Kidney epithelial cell (primary cell): ENCODE measurements around the gene RBX1. TPM values are rescaled to one million over a fixed set of nuclear protein-coding genes. Genes with fewer than 3 reads are reported as not detected.
A peak's percentile ranks its signal among the peaks of the same experiment; 100 is the strongest.
"Not testable (repeated sequence)": the region's sequence is repeated elsewhere in the genome, so short reads cannot be mapped to it uniquely, and the experiment has no call there.

Source experiments
- DNase-seq: peaks from one replicate; pipeline ENCODE4 v3.0.0-alpha.2; 2010; ENCODE audit warnings: low read depth
- H3K27me3 ChIP-seq: 2 replicates; pipeline ENCODE4 v1.6.0; 2011; ENCODE audit warnings: low read length; ENCODE audit not compliant: control insufficient read depth, insufficient read depth
- H3K36me3 ChIP-seq: 2 replicates; pipeline ENCODE4 v1.5.1; 2011; ENCODE audit warnings: low read length; ENCODE audit not compliant: control insufficient read depth, insufficient read depth
- H3K4me3 ChIP-seq: 2 replicates; pipeline ENCODE4 v1.5.1; 2011; ENCODE audit warnings: low read depth, mild to moderate bottlenecking, control low read depth, low read length
- CTCF ChIP-seq: IDR thresholded peaks from 2 replicates; pipeline ENCODE4 v1.5.1; 2011; ENCODE audit warnings: mild to moderate bottlenecking, moderate library complexity, low read length, control low read depth, inconsistent platforms; ENCODE audit not compliant: insufficient read depth, poor library complexity, severe bottlenecking
- total RNA-seq: library from RNA; depleted of rRNA; stranded (reverse); fragments of >200 nt; gene quantifications from 2 replicates; pipeline ENCODE4 v1.2.3, GENCODE V29; 2015

RBX1 gene
- total RNA-seq, 1 donor from 2014 or later, result 51.0 TPM

GRCh38 chr22:41000941-41001721 is 50.0 kb downstream of the RBX1 start:
- H3K27me3 ChIP-seq, result no peaks in the 10 kb centered on the region
- no peaks in the 10 kb centered on the region for H3K36me3 ChIP-seq
- no peak overlapping the region for H3K4me3 ChIP-seq
- DNase-seq, result no peak
- no peak for TF ChIP-seq CTCF

DNA sequence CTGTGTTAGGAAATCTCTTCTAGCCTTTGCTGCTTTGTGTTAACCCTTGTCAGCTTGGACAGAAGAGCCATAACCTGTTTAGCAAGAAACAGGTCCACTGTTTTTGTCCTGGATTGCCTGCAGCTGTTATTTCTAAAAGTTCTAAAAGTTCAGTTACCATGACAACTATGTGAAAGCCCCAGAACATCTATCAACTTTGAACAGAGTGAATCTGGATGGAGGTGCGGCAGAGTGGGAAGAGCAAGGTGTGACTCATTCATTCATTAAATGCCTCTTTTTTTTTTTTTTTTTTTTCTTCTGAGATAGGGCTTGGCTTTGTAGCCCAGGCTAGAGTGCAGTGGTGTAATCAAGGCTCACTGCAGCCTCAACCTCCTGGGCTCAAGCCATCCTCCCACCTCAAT is 50.5 kb downstream of the RBX1 start:
- peak; percentile 66 for DNase-seq
- Histone ChIP-seq H3K36me3 (no peaks in the 10 kb centered on the region), H3K27me3 (no peaks in the 10 kb centered on the region), H3K4me3 (no peak overlapping the region)
- TF ChIP-seq CTCF, result no peak

- not testable (repeated sequence) for H3K27me3 ChIP-seq
These were observed 51.2 kb downstream of the RBX1 start for GRCh38 chr22:41002386-41002785.

DNA sequence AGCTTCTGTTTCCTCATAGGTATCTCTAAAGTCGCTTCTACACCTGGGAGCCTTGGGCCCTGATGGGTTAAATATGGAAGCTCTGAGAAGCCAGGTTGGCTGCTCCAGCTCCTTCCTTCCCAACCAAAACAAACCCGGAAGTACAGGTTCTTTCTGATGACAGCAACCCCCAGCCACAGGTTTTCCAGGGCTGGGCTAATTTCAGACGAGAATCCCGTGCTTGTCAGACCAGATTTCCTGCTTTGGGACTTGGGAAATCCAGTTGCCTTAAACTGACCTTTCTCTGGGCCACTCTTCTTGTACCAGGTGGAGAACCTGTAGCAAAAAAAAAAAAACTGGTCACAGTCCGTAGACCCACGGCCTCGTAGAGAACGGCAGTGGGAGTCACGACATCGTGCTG is 51.9 kb downstream of the RBX1 start:
- no peak for TF ChIP-seq CTCF
- no peak overlapping the region for H3K4me3 ChIP-seq

More at GRCh38 chr22:41002386-41002785, 51.2 kb downstream of the RBX1 start:
- not testable (repeated sequence) for H3K36me3 ChIP-seq, H3K4me3 ChIP-seq, DNase-seq

DNA sequence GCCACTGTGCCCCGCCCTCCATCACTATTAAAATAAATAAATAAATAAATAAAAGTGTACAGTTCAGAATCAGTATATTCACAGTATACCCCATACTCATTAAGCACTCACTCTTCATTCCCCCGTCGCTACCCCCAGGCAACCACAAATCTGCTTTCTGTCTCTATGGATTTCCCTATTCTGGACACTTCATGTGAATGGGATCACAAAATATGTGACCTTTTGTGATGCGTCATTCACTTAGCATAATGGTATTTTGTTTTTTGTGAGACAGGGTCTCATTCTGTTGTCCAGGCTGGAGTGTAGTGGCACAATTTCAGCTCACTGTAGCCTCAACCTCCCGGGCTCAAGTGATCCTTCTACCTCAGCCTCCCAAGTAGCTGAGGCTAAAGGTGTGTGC is 52.8 kb downstream of the RBX1 start:
- TF ChIP-seq CTCF, result no peak
- Histone ChIP-seq H3K27me3 (no peaks in the 10 kb centered on the region), H3K4me3 (no peak overlapping the region), H3K36me3 (no peaks in the 10 kb centered on the region)
- DNase-seq, result no peak

More for the DNA sequence above, 51.9 kb downstream of the RBX1 start:
- Histone ChIP-seq H3K27me3 (no peaks in the 10 kb centered on the region), H3K36me3 (no peaks in the 10 kb centered on the region)
- DNase-seq, result no peak

- DNase-seq, result no peak
- Histone ChIP-seq H3K4me3 (no peak overlapping the region), H3K36me3 (no peaks in the 10 kb centered on the region), H3K27me3 (no peaks in the 10 kb centered on the region)
- TF ChIP-seq CTCF, result no peak
These were observed 58.2 kb downstream of the RBX1 start for GRCh38 chr22:41009222-41009948.
